OCI-LY3 (cell line): Measurements from ENCODE around the gene GRIP1.

Experiments
- CTCF ChIP-seq: fragments of 200-600, 300-600 bp; sonication (generic); IDR thresholded peaks from 2 replicates; pipeline ENCODE4 v1.5.1; 2014; ENCODE audit warnings: antibody characterized with exemption, low read length, low read depth
- EZH2phosphoT487 ChIP-seq: fragments of 200-600 bp; shearing (Covaris generic); IDR thresholded peaks from 2 replicates; pipeline ENCODE4 v1.6.1; 2018; ENCODE audit warnings: antibody characterized with exemption, mixed run types, low read depth

GRCh38 chr12:66301944-66302826, 376.7 kb downstream of the GRIP1 start, which contains the start of gene HELB:
- TF ChIP-seq CTCF (no peak), EZH2phosphoT487 (no peak)
